Endothelial cell of umbilical vein (primary cell): ENCODE measurements around the gene MSANTD3. TPM values are rescaled to one million over a fixed set of nuclear protein-coding genes. Genes with fewer than 3 reads are reported as not detected.

ENCODE experiments used
- BruUV-seq: library from RNA; stranded (reverse); fragments of 400-500 nt; replicated peaks from 2 replicates; lab custom pipeline; 2021; lab: Mats Ljungman, UMichigan
- CTCF ChIA-PET: fragments of 300-600, 350-600 bp; sonication (Branson Sonifier 250); formaldehyde crosslinking; loops from one replicate; lab custom pipeline; 2021; ENCODE audit warnings: antibody characterized with exemption, inconsistent platforms; lab: Charles Lee
- POLR2A ChIA-PET: fragments of 300-600, 350-600 bp; sonication (Branson Sonifier 250); formaldehyde crosslinking; loops from one replicate; lab custom pipeline; 2021; ENCODE audit warnings: antibody characterized with exemption, inconsistent platforms; lab: Charles Lee
- DNase-seq: peaks from one replicate; pipeline ENCODE4 v3.0.0-alpha.2; 2011; ENCODE audit warnings: low read depth, low spot score
- FAIRE-seq: peaks from 2 replicates; lab custom pipeline; 2011; peaks lifted over from hg19 to GRCh38; lab: Jason Lieb, UNC
- H2AFZ ChIP-seq: 2 replicates; pipeline ENCODE4 v1.6.0; 2012; ENCODE audit warnings: low read depth, low read length, control low read depth, inconsistent platforms
- H3K27ac ChIP-seq: 2 replicates; pipeline ENCODE4 v1.5.1; 2011; ENCODE audit warnings: low read depth, mild to moderate bottlenecking, control low read depth, low read length, moderate library complexity; ENCODE audit not compliant: insufficient read depth
- H3K27me3 ChIP-seq, 2 experiments: 2 replicates each; pipeline versions ENCODE4 v1.6.0 to v1.6.1; 2011; ENCODE audit warnings: low read length in 2 of 2, mixed read lengths in 1 of 2; ENCODE audit not compliant: control insufficient read depth in 2 of 2, insufficient read depth in 2 of 2
- H3K36me3 ChIP-seq, 2 experiments: 2 replicates in 1 of 2; 3 replicates in 1 of 2; pipeline ENCODE4 v1.5.1; 2011; ENCODE audit warnings: low read length in 2 of 2, mild to moderate bottlenecking in 1 of 2, moderate library complexity in 1 of 2; ENCODE audit not compliant: control insufficient read depth in 2 of 2, insufficient read depth in 2 of 2; ENCODE audit errors: extremely low read depth in 1 of 2
- H3K4me1 ChIP-seq: 3 replicates; pipeline ENCODE4 v1.5.1; 2011; ENCODE audit warnings: mild to moderate bottlenecking, low read length; ENCODE audit not compliant: control insufficient read depth, insufficient read depth; ENCODE audit errors: extremely low read depth
- H3K4me2 ChIP-seq: 2 replicates; pipeline ENCODE4 v1.6.1; 2011; ENCODE audit warnings: low read length, control low read depth, mixed read lengths; ENCODE audit not compliant: insufficient read depth
- H3K4me3 ChIP-seq, 3 experiments: fragments of 200-600 bp in 1 of 3; sonication (generic), shearing (Covaris generic) in 1 of 3; replicated peaks in 1 of 3; 2 replicates each; pipeline ENCODE4 v1.5.1; 2011 to 2016; ENCODE audit warnings: control low read depth in 3 of 3, low read length in 3 of 3, mild to moderate bottlenecking in 2 of 3, inconsistent platforms in 1 of 3, low read depth in 1 of 3, moderate library complexity in 1 of 3; ENCODE audit not compliant: insufficient read depth in 1 of 3
- H3K79me2 ChIP-seq: 2 replicates; pipeline ENCODE4 v1.6.0; 2012; ENCODE audit warnings: low read length, inconsistent platforms; ENCODE audit not compliant: control insufficient read depth, insufficient read depth
- H3K9ac ChIP-seq: replicated peaks from 2 replicates; pipeline ENCODE3; 2011; ENCODE audit warnings: low read length, control low read depth; ENCODE audit not compliant: insufficient read depth; ENCODE audit errors: extremely low read depth
- H3K9me1 ChIP-seq: replicated peaks from 3 replicates; pipeline ENCODE4 v1.6.0; 2011; ENCODE audit warnings: mild to moderate bottlenecking, low read length; ENCODE audit not compliant: control insufficient read depth, insufficient read depth; ENCODE audit errors: extremely low read depth
- H3K9me3 ChIP-seq: replicated peaks from 2 replicates; pipeline ENCODE4 v1.5.1; 2012; ENCODE audit warnings: low read length, inconsistent platforms; ENCODE audit not compliant: control insufficient read depth, insufficient read depth
- H4K20me1 ChIP-seq: replicated peaks from 2 replicates; pipeline ENCODE3; 2011; ENCODE audit warnings: mild to moderate bottlenecking, low read length; ENCODE audit not compliant: control insufficient read depth, insufficient read depth; ENCODE audit errors: extremely low read depth
- EZH2 ChIP-seq: IDR thresholded peaks from 2 replicates; pipeline ENCODE4 v1.6.1; 2012; ENCODE audit warnings: borderline replicate concordance, low read depth, mild to moderate bottlenecking, moderate library complexity, low read length, inconsistent platforms; ENCODE audit not compliant: severe bottlenecking
- FOS ChIP-seq: IDR thresholded peaks from 2 replicates; pipeline ENCODE4 v1.6.1; 2011; ENCODE audit warnings: mild to moderate bottlenecking, low read length, moderate library complexity, borderline replicate concordance; ENCODE audit not compliant: insufficient read depth
- GATA2 ChIP-seq: IDR thresholded peaks from 2 replicates; pipeline ENCODE4 v1.7.0; 2011; ENCODE audit warnings: low read depth, mild to moderate bottlenecking, moderate library complexity, mixed read lengths, low read length; ENCODE audit not compliant: insufficient read length, insufficient read depth
- JUN ChIP-seq: IDR thresholded peaks from 2 replicates; pipeline ENCODE4 v1.6.1; 2011; ENCODE audit warnings: borderline replicate concordance, low read depth; ENCODE audit not compliant: insufficient read length, insufficient read depth
- MYC ChIP-seq: IDR thresholded peaks from one replicate; pipeline ENCODE4 v1.6.1; 2011; ENCODE audit warnings: mild to moderate bottlenecking, low read depth, low read length
- POLR2AphosphoS5 ChIP-seq: IDR thresholded peaks from 2 replicates; pipeline ENCODE4 v1.6.1; 2012; ENCODE audit warnings: low read depth, mild to moderate bottlenecking, control low read depth, low read length, moderate library complexity; ENCODE audit not compliant: insufficient read depth
- dilution Hi-C: fragments of 300-500 bp; cut with MboI; formaldehyde crosslinking; loops from one replicate; pipeline ENCODE4 v1.15.0; 2019; ENCODE audit warnings: low sequenced_read_pairs; ENCODE audit not compliant: extremely low pct_ligation_motif_present
- intact Hi-C: fragments of 100-400 bp; cut with micrococcal nuclease; formaldehyde crosslinking; loops from one replicate; pipeline ENCODE4 v1.10.0; 2022
- polyA plus RNA-seq, 4 experiments: library from polyadenylated mRNA; depleted of rRNA in 3 of 4; stranded (reverse) in 3 of 4; unstranded in 1 of 4; fragments of >200 nt; gene quantifications; 2 replicates each; pipeline versions ENCODE4 v1.2.1 to v1.2.3, GENCODE V29; 2011 to 2012; ENCODE audit warnings: missing spikeins in 1 of 4
- total RNA-seq: library from RNA; stranded (reverse); gene quantifications from 2 replicates; pipeline ENCODE4 v1.2.3, GENCODE V29; 2021
- TF ChIP-seq, protein P1 (sequence below), 2 donors: IDR thresholded peaks; 1 replicate in 1 of 2; 2 replicates in 1 of 2; pipeline ENCODE4 v1.5.1; 2011; ENCODE audit warnings: low read length in 2 of 2, mild to moderate bottlenecking in 2 of 2, moderate library complexity in 2 of 2, control low read depth in 1 of 2, inconsistent platforms in 1 of 2, low read depth in 1 of 2; ENCODE audit not compliant: insufficient read depth in 1 of 2; ENCODE audit errors: extremely low read depth in 1 of 2
- TF ChIP-seq, protein P2 (sequence below): IDR thresholded peaks from 2 replicates; pipeline ENCODE4 v1.6.1; 2011; ENCODE audit not compliant: insufficient read depth, insufficient read length

MSANTD3 gene
- total and polyA plus RNA-seq, 2 donors (not counting 3 experiments of a cell fraction or from before 2014, with no cell fraction given), result 31.3 to 88.5 TPM

DNA sequence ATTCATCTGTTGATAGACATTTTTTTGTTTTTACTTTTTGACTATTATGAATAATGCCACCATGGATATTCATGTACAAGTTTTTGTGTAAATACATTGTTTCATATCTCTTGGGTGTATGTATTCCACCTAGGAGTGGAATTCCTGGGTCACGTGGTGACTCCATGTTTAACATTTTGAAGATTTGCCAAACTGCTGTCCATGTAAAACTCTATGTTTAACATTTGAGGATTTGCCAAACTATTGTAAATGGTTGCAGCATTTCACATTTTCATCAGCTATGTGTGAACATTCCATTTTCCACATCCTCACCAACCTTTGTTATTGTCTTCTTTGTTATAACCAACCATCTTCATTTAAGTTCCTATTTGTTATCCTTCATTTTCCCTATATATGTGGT lies 58.3 kb downstream of the MSANTD3 start:
- Histone ChIP-seq H3K4me2 (no peak overlapping the region), H3K9me3 (no peaks in the 10 kb centered on the region), H2AFZ (no peak overlapping the region), H4K20me1 (no peaks in the 10 kb centered on the region), H3K79me2 (no peaks in the 10 kb centered on the region), H3K4me1 (no peaks in the 10 kb centered on the region), H3K36me3 (no peaks in the 10 kb centered on the region), H3K4me3 (no peak overlapping the region), H3K27ac (no peak overlapping the region), H3K27me3 (no peaks in the 10 kb centered on the region), H3K9ac (no peak overlapping the region), H3K9me1 (no peaks in the 10 kb centered on the region)
- DNase-seq, result no peak
- ChIA-PET CTCF (interaction anchor here (1.6 kb wide), 1 partner anchor 12 kb away, joined by 7 read pairs; no protein-coding TSS in a partner anchor), POLR2A (no interaction called here)
- dilution Hi-C loops, result no loop called here
- intact Hi-C loops, result no loop called here
- FAIRE-seq, result no peak
- BruUV-seq, result no TSS peak
- TF ChIP-seq JUN (no peak), FOS (no peak), GATA2 (no peak), POLR2AphosphoS5 (no peak), MYC (no peak), EZH2 (no peak)
- TF ChIP-seq, protein P1, sequence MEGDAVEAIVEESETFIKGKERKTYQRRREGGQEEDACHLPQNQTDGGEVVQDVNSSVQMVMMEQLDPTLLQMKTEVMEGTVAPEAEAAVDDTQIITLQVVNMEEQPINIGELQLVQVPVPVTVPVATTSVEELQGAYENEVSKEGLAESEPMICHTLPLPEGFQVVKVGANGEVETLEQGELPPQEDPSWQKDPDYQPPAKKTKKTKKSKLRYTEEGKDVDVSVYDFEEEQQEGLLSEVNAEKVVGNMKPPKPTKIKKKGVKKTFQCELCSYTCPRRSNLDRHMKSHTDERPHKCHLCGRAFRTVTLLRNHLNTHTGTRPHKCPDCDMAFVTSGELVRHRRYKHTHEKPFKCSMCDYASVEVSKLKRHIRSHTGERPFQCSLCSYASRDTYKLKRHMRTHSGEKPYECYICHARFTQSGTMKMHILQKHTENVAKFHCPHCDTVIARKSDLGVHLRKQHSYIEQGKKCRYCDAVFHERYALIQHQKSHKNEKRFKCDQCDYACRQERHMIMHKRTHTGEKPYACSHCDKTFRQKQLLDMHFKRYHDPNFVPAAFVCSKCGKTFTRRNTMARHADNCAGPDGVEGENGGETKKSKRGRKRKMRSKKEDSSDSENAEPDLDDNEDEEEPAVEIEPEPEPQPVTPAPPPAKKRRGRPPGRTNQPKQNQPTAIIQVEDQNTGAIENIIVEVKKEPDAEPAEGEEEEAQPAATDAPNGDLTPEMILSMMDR (IDR thresholded peaks at IDR 0.05; ENCODE audit: extremely low read depth in 1 of 2, insufficient read depth in 1 of 2, low read depth in 1 of 2, low read length in 2 of 2), result no peak
- TF ChIP-seq, protein P2, sequence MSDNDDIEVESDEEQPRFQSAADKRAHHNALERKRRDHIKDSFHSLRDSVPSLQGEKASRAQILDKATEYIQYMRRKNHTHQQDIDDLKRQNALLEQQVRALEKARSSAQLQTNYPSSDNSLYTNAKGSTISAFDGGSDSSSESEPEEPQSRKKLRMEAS, result no peak
